GM18951 (cell line): ENCODE data around the gene PNPLA8.
"Not testable (repeated sequence)": the region's sequence is repeated elsewhere in the genome, so short reads cannot be mapped to it uniquely, and the experiment has no call there.

Experiments
- POLR2A ChIP-seq: IDR thresholded peaks from 4 replicates; pipeline ENCODE4 v1.6.1; 2011; ENCODE audit warnings: mild to moderate bottlenecking; ENCODE audit not compliant: insufficient read length, insufficient read depth; ENCODE audit errors: extremely low read depth
- in situ Hi-C: fragments of 300-500 bp; cut with MboI; formaldehyde crosslinking; loops from one replicate; pipeline ENCODE4 v1.12.0; 2022; ENCODE audit warnings: low sequenced_read_pairs, mixed read lengths, inconsistent platforms; ENCODE audit not compliant: unreplicated experiment

Gene PNPLA8

GRCh38 chr7:108503112-108504026 lies 22.6 kb downstream of the PNPLA8 start:
- in situ Hi-C loops: loop anchor here (5.0 kb wide), 1 partner anchor 326 kb away; no protein-coding TSS in a partner anchor
- TF ChIP-seq POLR2A: no peak

DNA sequence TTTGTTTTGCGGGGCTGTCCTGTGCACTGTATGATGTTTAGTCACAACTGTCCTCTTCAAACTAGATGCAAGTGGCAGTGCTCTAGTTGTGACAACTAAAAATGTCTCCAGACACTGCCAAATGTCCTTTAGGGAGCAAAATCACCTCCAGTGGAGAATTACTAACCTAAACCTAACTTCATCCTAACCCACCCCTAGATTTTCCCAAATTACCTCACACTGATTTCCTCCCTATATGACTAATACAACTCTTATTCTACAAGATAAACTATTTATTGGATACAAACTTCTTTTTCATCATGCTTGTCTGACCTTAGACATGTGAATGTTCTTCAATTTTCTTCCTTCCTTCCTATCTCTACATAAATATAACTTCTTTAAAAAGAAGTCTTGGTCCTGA lies 26.4 kb downstream of the PNPLA8 start:
- TF ChIP-seq POLR2A: no peak
- in situ Hi-C loops: no loop called here

DNA sequence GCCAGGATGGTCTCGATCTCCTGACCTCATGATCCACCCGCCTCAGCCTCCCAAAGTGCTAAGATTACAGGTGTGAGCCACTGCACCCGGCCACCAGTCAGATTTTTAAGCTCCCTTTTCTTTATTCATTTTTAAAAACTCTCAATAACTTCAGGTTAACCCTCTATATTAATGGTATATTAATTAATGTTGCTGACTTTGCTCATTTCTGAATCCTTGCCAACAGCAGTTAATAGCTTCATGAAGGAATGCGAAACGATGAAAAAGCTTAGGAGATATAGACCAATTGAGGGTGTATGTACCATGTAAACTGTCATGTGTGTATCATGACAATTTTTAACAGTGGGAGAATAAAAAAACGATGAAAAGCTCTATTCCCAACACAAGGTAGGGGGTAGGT lies 27.5 kb downstream of the PNPLA8 start:
- in situ Hi-C loops: no loop called here
- TF ChIP-seq POLR2A: no peak

DNA sequence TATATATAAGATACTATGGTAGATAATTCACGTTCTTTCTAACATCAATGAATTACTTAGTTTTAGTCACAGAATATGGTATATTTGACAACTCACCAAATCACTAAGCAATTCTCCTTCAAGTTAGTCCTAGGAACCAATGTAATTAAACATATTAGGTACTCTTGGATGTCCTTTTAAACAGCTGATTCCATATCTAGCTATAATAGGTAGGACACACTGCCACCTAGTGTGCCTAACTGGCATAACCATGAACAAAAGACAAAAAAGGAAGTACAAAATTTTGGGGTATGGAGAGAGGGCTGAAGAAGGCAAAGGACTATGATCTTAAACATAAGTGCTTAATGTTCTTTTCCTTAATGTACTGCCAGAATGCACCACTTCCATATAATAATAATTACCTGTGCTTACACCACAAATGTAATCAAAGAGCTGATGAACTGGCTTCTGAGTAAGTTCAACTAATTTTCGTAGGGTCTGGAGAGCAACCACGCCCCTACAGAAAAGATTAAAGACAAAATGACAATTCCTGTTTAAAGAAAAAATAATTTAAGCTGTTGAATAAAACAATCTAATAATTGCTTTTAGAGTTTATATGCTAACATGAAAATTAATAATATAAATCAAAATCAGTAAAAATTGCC lies 28.7 kb downstream of the PNPLA8 start:
- TF ChIP-seq POLR2A: no peak
- in situ Hi-C loops: no loop called here

DNA sequence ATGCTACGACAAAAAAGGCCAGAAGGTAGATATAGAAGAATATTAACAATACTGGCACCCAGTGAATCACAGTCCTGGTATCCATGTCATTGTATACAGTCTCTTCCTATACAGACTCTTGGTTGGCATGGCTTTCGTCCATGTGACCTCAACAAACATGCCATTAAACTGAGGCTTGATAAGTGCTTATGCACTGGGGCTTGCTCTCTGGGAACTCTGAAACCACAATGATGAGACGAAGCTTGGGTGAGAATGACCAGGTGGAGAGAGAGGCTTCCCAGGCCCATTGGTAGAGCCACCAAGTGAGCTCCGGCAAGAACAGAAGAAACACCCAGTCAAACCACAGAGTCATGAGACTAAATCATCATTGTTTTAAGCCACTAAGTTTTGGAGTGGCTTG lies 33.2 kb downstream of the PNPLA8 start:
- TF ChIP-seq POLR2A: no peak
- in situ Hi-C loops: no loop called here

DNA sequence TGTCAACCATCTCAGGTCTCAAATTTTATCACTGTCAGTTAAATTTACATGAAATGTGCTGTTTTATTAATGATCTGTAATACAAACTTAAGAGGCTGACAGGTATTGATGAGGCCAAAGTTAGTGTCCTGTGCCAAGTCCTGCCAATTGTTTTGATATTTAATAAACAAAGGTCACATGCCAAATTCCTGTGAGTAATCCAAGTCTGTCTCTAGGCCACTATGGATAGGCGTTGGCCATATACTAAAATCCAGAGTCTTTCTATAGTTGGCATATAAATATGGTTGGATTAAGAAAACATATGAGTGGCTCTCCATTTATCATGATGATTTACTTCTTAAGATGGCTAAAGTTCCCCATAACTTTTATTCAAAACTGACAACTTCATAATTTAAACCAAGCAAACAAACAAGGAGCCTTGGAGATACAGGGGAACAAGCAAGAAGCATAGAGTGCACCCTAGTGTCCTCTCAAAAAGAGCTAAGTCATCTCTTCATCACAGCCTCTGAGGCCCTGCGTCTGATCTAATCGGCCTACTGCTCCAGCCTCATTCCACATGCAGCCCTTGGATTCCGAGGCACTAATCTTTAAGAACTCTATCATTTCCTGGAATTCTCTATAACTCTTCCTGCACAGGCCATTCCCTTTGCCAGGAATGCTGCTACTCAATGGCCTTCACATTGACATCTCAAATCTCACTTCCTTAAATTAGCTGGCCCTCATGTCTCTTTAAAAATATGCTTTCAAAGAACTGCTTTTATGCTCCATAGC lies 37.0 kb downstream of the PNPLA8 start:
- TF ChIP-seq POLR2A: no peak
- in situ Hi-C loops: no loop called here

GRCh38 chr7:108487646-108488045 lies 38.3 kb downstream of the PNPLA8 start:
- in situ Hi-C loops: no loop called here
- no peak for TF ChIP-seq POLR2A

GRCh38 chr7:108486291-108486966 lies 39.5 kb downstream of the PNPLA8 start:
- in situ Hi-C loops: no loop called here
- no peak for TF ChIP-seq POLR2A

- in situ Hi-C loops: no loop called here
These were observed 41.8 kb downstream of the PNPLA8 start for GRCh38 chr7:108484137-108484536.

DNA sequence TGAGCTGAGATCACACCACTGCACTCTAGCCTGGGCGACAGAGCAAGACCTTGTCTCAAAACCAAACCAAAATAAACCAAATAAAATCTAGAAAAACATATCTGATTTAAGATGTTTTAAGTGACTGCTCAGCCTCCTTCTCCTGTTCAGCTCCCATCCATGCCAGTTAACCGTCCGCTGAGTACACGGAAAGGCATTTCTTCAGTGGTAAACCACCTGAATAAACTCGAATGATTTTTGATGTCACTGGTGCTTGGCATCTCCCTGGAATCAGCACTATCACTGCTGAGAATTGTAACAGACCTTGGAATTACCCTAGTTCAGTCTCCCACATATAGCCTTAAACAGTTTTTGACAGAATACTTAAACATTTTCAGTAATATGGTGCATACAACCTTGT lies 45.6 kb downstream of the PNPLA8 start:
- in situ Hi-C loops: no loop called here
- no peak for TF ChIP-seq POLR2A

More at GRCh38 chr7:108484137-108484536, 41.8 kb downstream of the PNPLA8 start:
- no peak for TF ChIP-seq POLR2A

DNA sequence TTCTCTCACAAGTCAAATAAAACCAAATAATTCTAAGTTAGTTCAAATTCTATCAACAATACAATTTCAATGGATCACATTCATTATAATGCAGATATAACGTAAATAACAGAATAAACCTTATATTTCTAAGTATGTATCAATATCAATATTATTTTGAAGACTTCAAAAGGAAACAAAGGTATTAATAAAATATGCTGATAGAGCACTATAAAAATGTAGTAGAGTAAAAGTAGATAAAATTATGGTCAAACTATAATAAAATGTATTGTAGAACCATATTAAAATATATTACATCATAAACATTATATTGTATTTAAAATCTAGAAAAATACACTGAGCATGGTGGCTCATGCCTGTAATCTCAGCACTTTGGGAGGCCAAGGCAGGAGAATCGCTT lies 46.2 kb downstream of the PNPLA8 start:
- in situ Hi-C loops: no loop called here
- TF ChIP-seq POLR2A: no peak

DNA sequence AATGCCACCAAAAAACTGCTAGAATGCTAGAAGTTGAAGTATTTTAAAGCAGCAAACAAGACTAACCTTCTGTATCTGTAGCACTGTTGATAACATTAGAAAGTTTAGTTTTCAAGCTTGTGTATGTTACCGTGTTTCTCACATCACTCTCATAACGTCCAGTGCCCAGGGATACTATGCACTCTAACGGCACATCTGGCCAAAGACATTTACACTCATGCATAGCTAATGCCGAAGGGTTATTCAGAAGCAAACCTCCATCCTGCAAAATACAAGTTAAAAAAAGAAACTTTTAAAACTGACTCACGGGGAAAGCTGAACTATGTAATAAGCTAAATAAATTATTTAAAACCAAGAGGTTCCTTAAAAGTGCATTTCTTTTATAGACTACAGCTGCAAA lies 46.8 kb downstream of the PNPLA8 start:
- in situ Hi-C loops: no loop called here

GRCh38 chr7:108468246-108468645 lies 57.7 kb downstream of the PNPLA8 start:
- in situ Hi-C loops: no loop called here
- no peak for TF ChIP-seq POLR2A

More for the DNA sequence above, 46.8 kb downstream of the PNPLA8 start:
- TF ChIP-seq POLR2A: no peak

DNA sequence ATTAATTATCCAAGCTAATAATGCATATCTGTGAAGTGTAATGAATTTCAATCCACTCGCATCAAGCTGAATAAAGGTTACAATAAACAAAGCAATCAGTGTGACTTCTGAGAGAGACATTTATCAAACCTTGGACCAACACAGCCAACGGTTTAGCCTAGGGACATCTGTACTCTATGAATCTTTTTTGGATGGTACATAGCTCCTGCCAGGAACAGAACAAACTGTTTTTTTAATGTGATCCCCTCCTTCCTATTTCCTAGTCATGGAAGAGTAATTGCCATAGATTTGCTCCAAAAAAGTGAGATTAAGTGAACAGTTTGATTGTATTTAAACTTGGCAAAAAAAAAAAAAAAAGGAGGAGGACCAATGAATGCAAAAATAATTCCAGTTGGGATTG lies 58.5 kb downstream of the PNPLA8 start:
- in situ Hi-C loops: no loop called here
- no peak for TF ChIP-seq POLR2A

GRCh38 chr7:108466322-108466721 lies 59.6 kb downstream of the PNPLA8 start:
- in situ Hi-C loops: not testable (repeated sequence)
